ENCODE results near the gene MAP2K5.
"Not testable (repeated sequence)": the region's sequence is repeated elsewhere in the genome, so short reads cannot be mapped to it uniquely, and the experiment has no call there.

The MAP2K5 gene

DNA sequence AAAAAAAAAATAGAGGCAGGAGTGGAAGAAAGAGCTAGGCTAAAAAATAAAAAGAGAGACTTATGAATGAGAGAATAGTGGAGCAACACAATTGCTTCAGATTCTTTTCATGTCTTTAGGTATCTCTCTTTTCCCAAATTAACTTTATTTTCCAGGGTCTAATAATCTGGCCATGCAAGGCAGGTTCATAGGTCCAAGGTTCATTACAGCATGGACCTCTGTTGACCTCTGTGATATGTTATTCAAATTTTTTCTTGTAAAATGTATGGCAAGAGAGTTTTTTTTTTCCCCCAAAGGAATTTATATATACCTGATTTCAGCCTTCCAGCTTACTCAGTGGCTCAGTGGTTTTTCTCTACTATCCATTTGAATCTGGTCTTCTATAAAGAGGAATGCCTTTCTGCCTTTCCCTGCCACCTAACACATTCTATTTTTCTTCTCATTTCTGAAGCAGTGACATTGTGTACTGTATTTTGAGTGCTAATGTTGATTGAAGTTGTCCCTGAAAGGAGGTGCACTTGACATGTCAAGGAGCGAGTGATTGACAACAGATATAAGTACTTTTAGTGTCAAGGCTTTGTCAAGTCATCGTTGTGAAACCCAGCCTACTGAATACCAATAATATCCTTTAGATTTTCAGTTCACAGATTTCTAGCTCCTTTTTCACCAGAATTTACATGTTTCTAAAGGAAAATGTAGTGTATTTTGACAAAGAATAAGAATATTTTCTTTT, 118.5 kb downstream of the MAP2K5 start:
- DNase-seq (ENCODE audit: low read depth in 2 of 2, low spot score in 1 of 2), result no peak

- DNase-seq (ENCODE audit: low read depth in 2 of 2, low spot score in 1 of 2), result no peak
Measured at GRCh38 chr15:67670647-67671305, 128.3 kb downstream of the MAP2K5 start.

GRCh38 chr15:67672834-67673233, 130.3 kb downstream of the MAP2K5 start:
- not testable (repeated sequence) for DNase-seq (ENCODE audit: low read depth in 2 of 2, low spot score in 1 of 2)

DNA sequence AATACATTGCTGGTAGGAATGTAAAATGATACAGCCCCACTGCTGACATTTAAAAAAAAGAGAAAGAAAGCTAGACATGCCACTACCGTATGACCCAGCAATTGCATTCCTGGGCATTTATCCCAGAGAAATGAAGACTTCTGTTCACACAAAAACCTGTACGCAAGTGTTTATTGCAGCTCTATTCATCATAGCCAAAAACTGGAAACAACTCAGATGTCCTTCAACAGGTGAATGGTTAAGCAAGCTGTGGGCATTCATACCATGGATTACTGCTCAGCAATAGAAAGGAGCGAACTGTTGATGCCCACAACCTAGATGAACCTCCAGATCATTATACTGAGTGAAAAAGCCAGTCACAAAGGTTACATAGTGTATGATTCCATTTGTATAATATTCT, 132.5 kb downstream of the MAP2K5 start:
- DNase-seq (ENCODE audit: low read depth in 2 of 2, low spot score in 1 of 2), result no peak

GRCh38 chr15:67678089-67678488, 135.6 kb downstream of the MAP2K5 start:
- DNase-seq (ENCODE audit: low read depth in 2 of 2, low spot score in 1 of 2), result no peak

GRCh38 chr15:67678993-67679392, 136.5 kb downstream of the MAP2K5 start:
- DNase-seq (ENCODE audit: low read depth in 2 of 2, low spot score in 1 of 2), result no peak

GRCh38 chr15:67680641-67681040, 138.1 kb downstream of the MAP2K5 start:
- DNase-seq (ENCODE audit: low read depth in 2 of 2, low spot score in 1 of 2), result no peak

DNA sequence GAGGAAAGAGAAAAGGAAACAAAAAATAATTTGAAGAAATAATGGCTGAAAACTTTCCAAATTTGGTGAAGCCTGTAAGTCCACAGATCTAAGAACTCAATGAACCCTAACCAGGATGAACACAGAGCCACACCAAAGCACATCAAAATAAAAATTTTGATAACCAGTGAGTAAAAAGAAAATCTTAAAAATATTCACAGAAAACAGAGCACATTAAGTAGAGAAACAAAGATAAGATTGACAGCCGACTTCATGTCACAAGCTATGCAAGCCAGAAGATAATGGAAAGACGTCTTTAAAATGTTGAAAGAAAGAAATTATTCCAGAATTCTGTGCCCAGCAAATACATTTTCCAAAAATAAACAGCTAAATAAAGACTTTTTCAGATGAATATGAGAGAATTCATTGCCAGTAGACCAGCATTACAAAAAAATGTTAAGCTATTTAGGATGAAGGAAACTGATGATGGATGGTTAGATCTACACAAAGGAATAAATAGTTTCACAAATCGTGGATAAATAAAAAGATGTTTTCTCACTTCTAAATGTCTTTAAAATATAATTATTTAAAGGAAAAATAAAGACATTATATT, 142.6 kb downstream of the MAP2K5 start:
- no peak for DNase-seq (ENCODE audit: low read depth in 2 of 2, low spot score in 1 of 2)

GRCh38 chr15:67685716-67686115, 143.2 kb downstream of the MAP2K5 start:
- no peak for DNase-seq (ENCODE audit: low read depth in 2 of 2, low spot score in 1 of 2)

GRCh38 chr15:67690936-67691335, 148.4 kb downstream of the MAP2K5 start:
- DNase-seq (ENCODE audit: low read depth in 2 of 2, low spot score in 1 of 2), result no peak

GRCh38 chr15:67691450-67691849, 148.9 kb downstream of the MAP2K5 start:
- DNase-seq (ENCODE audit: low read depth in 2 of 2, low spot score in 1 of 2), result no peak

GRCh38 chr15:67692573-67692972, 150.1 kb downstream of the MAP2K5 start:
- DNase-seq (ENCODE audit: low read depth in 2 of 2, low spot score in 1 of 2), result no peak

DNA sequence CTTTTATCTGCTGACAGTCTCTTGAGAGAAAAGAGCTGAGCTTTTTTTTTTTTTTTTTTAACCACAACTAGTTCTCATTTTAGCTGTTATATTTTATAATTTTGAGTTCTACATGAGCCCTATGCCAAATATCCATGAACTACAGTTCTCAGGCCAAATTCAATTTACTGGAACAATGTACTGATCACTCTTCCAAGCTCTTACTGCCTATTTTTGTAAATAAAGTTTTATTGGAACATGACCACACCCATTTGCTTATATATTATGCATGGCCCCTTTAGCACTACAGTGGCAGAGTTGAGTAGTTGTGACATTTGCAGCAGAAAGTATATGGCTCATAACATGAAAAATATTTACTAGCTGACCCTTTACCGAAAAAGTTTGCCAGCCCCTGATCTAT, 153.6 kb downstream of the MAP2K5 start:
- no peak for DNase-seq (ENCODE audit: low read depth in 2 of 2, low spot score in 1 of 2)

GRCh38 chr15:67700023-67700422, 157.5 kb downstream of the MAP2K5 start:
- no peak for DNase-seq (ENCODE audit: low read depth in 2 of 2, low spot score in 1 of 2)

GRCh38 chr15:67701669-67702068, 159.2 kb downstream of the MAP2K5 start:
- DNase-seq (ENCODE audit: low read depth in 2 of 2, low spot score in 1 of 2), result no peak

GRCh38 chr15:67707520-67708283, 165.2 kb downstream of the MAP2K5 start:
- no peak for DNase-seq (ENCODE audit: low read depth in 2 of 2, low spot score in 1 of 2)

DNA sequence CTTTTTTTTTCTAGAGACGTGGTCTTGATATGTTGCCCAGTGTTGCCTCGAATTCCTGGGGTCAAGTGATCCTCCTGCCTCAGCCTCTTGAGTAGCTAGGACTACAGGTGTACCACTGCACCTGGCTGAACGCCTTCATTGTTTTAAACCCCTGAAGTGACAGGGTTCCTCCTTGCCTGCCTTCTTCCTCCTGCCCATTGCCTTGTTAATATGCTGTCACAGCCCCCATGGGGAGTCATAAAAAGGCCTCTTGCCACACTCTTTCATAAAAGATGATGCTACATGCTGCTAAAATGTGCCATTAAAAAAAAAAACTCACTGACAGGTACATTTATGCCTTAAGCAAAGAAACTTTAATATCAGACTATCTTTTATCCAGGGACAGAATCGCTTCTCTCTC, 166.0 kb downstream of the MAP2K5 start:
- DNase-seq (ENCODE audit: low read depth in 2 of 2, low spot score in 1 of 2), result no peak

DNA sequence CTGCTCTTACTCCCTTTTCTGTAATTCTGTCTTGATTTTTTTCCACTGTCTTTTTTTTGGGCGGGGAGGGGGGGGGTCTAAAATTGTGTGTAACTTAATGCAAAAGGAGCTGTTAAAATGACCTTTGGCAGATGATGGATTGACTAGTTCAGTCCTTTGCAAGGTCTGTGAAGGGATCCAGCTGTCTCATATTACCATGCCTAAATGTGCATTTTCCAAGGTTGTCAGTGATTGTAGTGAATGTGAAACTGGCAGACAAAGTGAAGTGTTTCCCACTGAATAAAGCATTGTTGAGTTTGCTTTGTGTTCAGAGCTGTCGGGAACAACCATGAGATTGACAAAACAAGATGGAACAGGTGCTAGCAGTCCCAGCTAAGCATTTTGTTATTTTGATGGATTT, 172.7 kb downstream of the MAP2K5 start:
- DNase-seq (ENCODE audit: low read depth in 2 of 2, low spot score in 1 of 2), result no peak

- DNase-seq (ENCODE audit: low read depth in 2 of 2, low spot score in 1 of 2), result no peak
Measured at GRCh38 chr15:67716171-67716570, 173.7 kb downstream of the MAP2K5 start.

DNA sequence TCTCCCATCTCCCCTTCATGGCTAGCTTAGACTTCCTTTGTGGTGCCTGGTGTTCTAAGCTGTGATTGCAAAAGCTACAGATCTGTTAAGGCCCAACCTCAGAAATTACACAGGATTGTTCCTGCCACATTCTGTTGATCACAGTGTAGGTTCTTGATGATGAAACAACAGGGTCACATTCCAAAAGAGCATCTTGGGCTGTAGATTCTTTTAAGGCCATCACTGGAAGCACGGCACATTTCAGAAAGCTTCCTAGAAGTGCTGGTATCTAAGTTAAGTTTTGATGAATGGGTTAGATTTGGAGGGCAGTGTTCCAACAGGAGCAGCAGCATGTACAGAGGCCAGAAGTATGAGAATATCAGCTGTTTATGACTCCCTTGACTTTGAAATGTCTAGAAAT, 175.3 kb downstream of the MAP2K5 start:
- DNase-seq (ENCODE audit: low read depth in 2 of 2, low spot score in 1 of 2), result no peak

DNA sequence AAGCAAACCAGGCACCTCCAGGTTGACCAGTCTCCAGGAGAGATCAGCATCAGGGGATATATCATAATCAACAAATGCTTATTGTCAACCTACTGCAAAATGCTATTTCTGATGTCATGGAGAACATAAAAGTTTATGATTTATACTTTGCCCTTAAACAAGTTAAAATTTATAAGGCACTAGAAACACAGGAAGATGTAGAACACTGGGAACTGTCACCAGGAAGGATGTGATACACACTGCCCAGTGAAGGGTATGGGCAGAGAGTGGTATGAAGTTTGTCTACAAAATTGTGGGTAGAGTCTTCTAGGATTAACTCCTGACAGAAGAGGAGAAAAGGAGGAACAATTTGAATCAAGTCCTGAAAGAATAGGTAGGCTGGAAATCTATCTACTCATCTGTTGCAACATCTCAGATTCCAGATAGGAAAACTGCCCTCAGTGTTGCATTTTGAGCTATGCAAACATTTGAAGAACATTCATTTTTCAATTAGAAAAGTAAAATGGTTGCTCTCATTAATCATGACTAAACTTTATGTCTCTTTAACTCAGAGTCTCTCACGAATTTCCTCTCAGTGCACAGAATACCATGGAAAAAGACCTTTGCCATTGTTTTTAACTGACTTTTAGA, 176.9 kb downstream of the MAP2K5 start:
- DNase-seq (ENCODE audit: low read depth in 2 of 2, low spot score in 1 of 2), result no peak
